Panc1 (cell line): ENCODE measurements around the gene HOXC9. TPM values are rescaled to one million over a fixed set of nuclear protein-coding genes. Genes with fewer than 3 reads are reported as not detected.
A peak's percentile ranks its signal among the peaks of the same experiment; 100 is the strongest.

Experiments used
- ATAC-seq: fragments of 200-7000 bp; cut with Tn5 transposase; 2 replicates; pipeline ENCODE4 v1.9.1; 2020; ENCODE audit warnings: mild to moderate bottlenecking, moderate library complexity
- BruUV-seq: library from RNA; stranded (reverse); fragments of 400-500 nt; replicated peaks from 2 replicates; lab custom pipeline; 2021; lab: Mats Ljungman, UMichigan
- CTCF ChIA-PET: fragments of 300-600 bp; sonication (Branson Sonifier 250); formaldehyde crosslinking; loops from one replicate; lab custom pipeline; 2022; ENCODE audit warnings: antibody characterized with exemption; lab: Charles Lee
- POLR2A ChIA-PET: fragments of 300-600 bp; sonication (Branson Sonifier 250); formaldehyde crosslinking; loops from one replicate; lab custom pipeline; 2022; ENCODE audit warnings: antibody characterized with exemption; lab: Charles Lee
- DNase-seq: peaks from one replicate; pipeline ENCODE4 v3.0.0-alpha.2; 2010; ENCODE audit warnings: low read depth, low spot score
- H3K27ac ChIP-seq: 2 replicates; pipeline ENCODE4 v1.5.1; 2011; ENCODE audit warnings: mild to moderate bottlenecking, low read length, inconsistent platforms
- H3K27me3 ChIP-seq: fragments of 200-500 bp; sonication (Bioruptor generic); 2 replicates; pipeline ENCODE4 v1.6.0; 2014; ENCODE audit warnings: low read length, inconsistent platforms; ENCODE audit not compliant: control insufficient read depth, insufficient read depth
- H3K36me3 ChIP-seq: fragments of 200-500 bp; sonication (Bioruptor generic); 2 replicates; pipeline ENCODE4 v1.5.1; 2014; ENCODE audit warnings: inconsistent platforms, mild to moderate bottlenecking, low read length, moderate library complexity; ENCODE audit not compliant: control insufficient read depth, insufficient read depth
- H3K4me1 ChIP-seq: 2 replicates; pipeline ENCODE4 v1.5.1; 2011; ENCODE audit warnings: inconsistent platforms, mild to moderate bottlenecking, low read length, moderate library complexity; ENCODE audit not compliant: control insufficient read depth, insufficient read depth
- H3K4me3 ChIP-seq, 2 experiments: 2 replicates each; pipeline ENCODE4 v1.5.1; 2011 to 2012; ENCODE audit warnings: low read depth in 2 of 2, low read length in 2 of 2, mild to moderate bottlenecking in 2 of 2, inconsistent platforms in 1 of 2, moderate library complexity in 1 of 2
- H3K9me3 ChIP-seq: fragments of 200-500 bp; sonication (Bioruptor generic); 2 replicates; pipeline ENCODE4 v1.5.1; 2014; ENCODE audit warnings: low read depth, mild to moderate bottlenecking, inconsistent platforms, low read length, moderate library complexity; ENCODE audit not compliant: control insufficient read depth, insufficient read depth
- CTCF ChIP-seq: fragments of 450-650 bp; IDR thresholded peaks from 2 replicates; pipeline ENCODE4 v1.5.1; 2017; ENCODE audit warnings: mild to moderate bottlenecking
- POLR2AphosphoS5 ChIP-seq: IDR thresholded peaks from 2 replicates; pipeline ENCODE4 v1.6.1; 2012; ENCODE audit warnings: mild to moderate bottlenecking, low read depth, low read length, moderate library complexity
- REST ChIP-seq, 2 experiments: IDR thresholded peaks; 2 replicates each; pipeline ENCODE4 v1.6.1; 2011 to 2012; ENCODE audit warnings: low read depth in 2 of 2, control low read depth in 1 of 2, low read length in 1 of 2, mild to moderate bottlenecking in 1 of 2, moderate library complexity in 1 of 2; ENCODE audit not compliant: insufficient read depth in 1 of 2
- SIN3A ChIP-seq: IDR thresholded peaks from 2 replicates; pipeline ENCODE4 v1.6.1; 2012; ENCODE audit warnings: low read depth, mild to moderate bottlenecking, low read length, moderate library complexity, borderline replicate concordance; ENCODE audit not compliant: insufficient read depth
- TCF7L2 ChIP-seq: IDR thresholded peaks from 2 replicates; pipeline ENCODE4 v1.6.1; 2011; ENCODE audit warnings: mild to moderate bottlenecking, low read depth, low read length, inconsistent platforms
- in situ Hi-C: cut with HindIII; loops from 2 replicates; pipeline ENCODE4 v1.10.0; 2016; ENCODE audit warnings: low sequenced_read_pairs, low pct_unique_long_range_greater_than_20kb
- intact Hi-C: fragments of 100-400 bp; cut with micrococcal nuclease; formaldehyde crosslinking; loops from one replicate; pipeline ENCODE4 v1.10.0; 2022; ENCODE audit not compliant: unreplicated experiment
- total RNA-seq: library from RNA; stranded (reverse); gene quantifications from one replicate; pipeline ENCODE4 v1.2.1, GENCODE V29; 2021; ENCODE audit not compliant: unreplicated experiment

The HOXC9 gene
- total RNA-seq, 1 experiment from 2014 or later: 37.2 TPM

GRCh38 chr12:53980802-53981496 lies 19.0 kb upstream of the HOXC9 start:
- ChIA-PET POLR2A (interaction anchor here (0.5 to 0.9 kb wide), 4 partner anchors 14 to 221 kb away, joined by 4 to 5 read pairs (median 4); no protein-coding TSS in a partner anchor), CTCF (interaction anchor here (0.6 to 1.2 kb wide), 2 partner anchors 39 to 263 kb away, joined by 4 read pairs; no protein-coding TSS in a partner anchor)
- Histone ChIP-seq H3K27ac (peak overlapping the region; percentile 100), H3K36me3 (no peaks in the 10 kb centered on the region), H3K9me3 (no peaks in the 10 kb centered on the region), H3K27me3 (no peaks in the 10 kb centered on the region), H3K4me1 (peaks cover 53% of the 10 kb centered on the region), H3K4me3 (peak overlapping the region; percentile 51 to 65)
- in situ Hi-C loops: no loop called here
- intact Hi-C loops: loop anchor here (5.0 kb wide), 1 partner anchor 154 kb away; no protein-coding TSS in a partner anchor
- no TSS peak for BruUV-seq
- TF ChIP-seq SIN3A: no peak
- TF ChIP-seq POLR2AphosphoS5: peak; percentile 74; the same call in 1 of the 2 replicates
- no peak for DNase-seq
- ATAC-seq: no peak

- H3K27me3 ChIP-seq: no peaks in the 10 kb centered on the region
- in situ Hi-C loops (no loop called here), intact Hi-C loops (loop anchor here (2.0 to 5.0 kb wide), 2 partner anchors 155 to 215 kb away; no protein-coding TSS in a partner anchor)
- ChIA-PET POLR2A (interaction anchor here (0.5 to 0.7 kb wide), 4 partner anchors 12 to 222 kb away, joined by 4 to 5 read pairs (median 4); no protein-coding TSS in a partner anchor), CTCF (interaction anchor here (1.2 kb wide), 1 partner anchor 40 kb away, joined by 4 read pairs; no protein-coding TSS in a partner anchor)
- H3K36me3 ChIP-seq: no peaks in the 10 kb centered on the region
- H3K4me3 ChIP-seq: peak overlapping the region; percentile 51 to 65
- H3K4me1 ChIP-seq: peaks cover 44% of the 10 kb centered on the region
- TF ChIP-seq POLR2AphosphoS5 (peak; percentile 16; the same call in 1 of the 2 replicates), CTCF (peak; percentile 34; the same call in 1 of the 2 replicates), TCF7L2 (peak; percentile 94), REST (IDR thresholded peaks at IDR 0.05; ENCODE audit: insufficient read depth in 1 of 2, low read depth in 2 of 2, low read length in 1 of 2) (no peak)
- H3K27ac ChIP-seq: peak overlapping the region; percentile 100
- DNase-seq (no peak), ATAC-seq (peak; percentile 25)
- H3K9me3 ChIP-seq: no peaks in the 10 kb centered on the region
- no TSS peak for BruUV-seq
Measured at GRCh38 chr12:53981634-53982565, 18.1 kb upstream of the HOXC9 start.
